Activated T-helper 2 cell treated with anti-CD3 and anti-CD28 coated beads, Interferon-gamma antibody, Interleukin-2, Interleukin-4, amounts not matched to agents 10 μg/mL and 5 μg/mL and 100 μg/mL, durations not matched to agents 14 hours and 24 hours and 36 hours (primary cell): Measurements from ENCODE around the gene TUBA3D. TPM values are rescaled to one million over a fixed set of nuclear protein-coding genes. Genes with fewer than 3 reads are reported as not detected.
A peak's percentile ranks its signal among the peaks of the same experiment; 100 is the strongest.
"Not testable (repeated sequence)": the region's sequence is repeated elsewhere in the genome, so short reads cannot be mapped to it uniquely, and the experiment has no call there.

Experiments used
- DNase-seq: peaks from one replicate; pipeline ENCODE4 v3.0.0; 2021; ENCODE audit warnings: low spot score
- H3K27ac Mint-ChIP-seq: one replicate; pipeline ENCODE4 v1.8.0; 2021; ENCODE audit warnings: mixed read lengths
- H3K27me3 Mint-ChIP-seq: one replicate; pipeline ENCODE4 v1.8.0; 2021; ENCODE audit warnings: low read depth, mixed read lengths
- H3K36me3 Mint-ChIP-seq: one replicate; pipeline ENCODE4 v1.8.0; 2021; ENCODE audit warnings: low read depth, mixed read lengths
- H3K4me1 Mint-ChIP-seq: one replicate; pipeline ENCODE4 v1.8.0; 2021; ENCODE audit warnings: low read depth, mixed read lengths
- H3K4me3 Mint-ChIP-seq: one replicate; pipeline ENCODE4 v1.8.0; 2021; ENCODE audit warnings: low read depth, mild to moderate bottlenecking, moderate library complexity, mixed read lengths
- H3K9me3 Mint-ChIP-seq: one replicate; pipeline ENCODE4 v1.8.0; 2021; ENCODE audit warnings: mixed read lengths
- intact Hi-C: fragments of 100-400 bp; cut with micrococcal nuclease; formaldehyde crosslinking; loops from one replicate; pipeline ENCODE4 v1.15.1; 2023
- total RNA-seq: library from RNA; stranded (reverse); gene quantifications from 2 replicates; pipeline ENCODE4 v1.2.3, GENCODE V29; 2022

The TUBA3D gene
- total RNA-seq, 1 donor from 2014 or later: not detected

- intact Hi-C loops: no loop called here
- Mint-ChIP-seq H3K27ac (no peak overlapping the region), H3K4me1 (peaks cover 4% of the 10 kb centered on the region), H3K4me3 (no peak overlapping the region), H3K36me3 (peaks cover 17% of the 10 kb centered on the region), H3K27me3 (no peaks in the 10 kb centered on the region), H3K9me3 (no peaks in the 10 kb centered on the region)
- no peak for DNase-seq
Observed at GRCh38 chr2:131521961-131522781, 46.3 kb downstream of the TUBA3D start.

GRCh38 chr2:131525256-131525655, 49.3 kb downstream of the TUBA3D start:
- not testable (repeated sequence) for DNase-seq, H3K36me3 Mint-ChIP-seq, H3K27me3 Mint-ChIP-seq, H3K27ac Mint-ChIP-seq, H3K4me3 Mint-ChIP-seq, H3K9me3 Mint-ChIP-seq
- intact Hi-C loops: loop anchor here (5.0 kb wide), 1 partner anchor 113 kb away; no protein-coding TSS in a partner anchor
- peaks cover 15% of the 10 kb centered on the region for H3K4me1 Mint-ChIP-seq

- peak within 1 kb of the TSS; percentile 81 for H3K4me3 Mint-ChIP-seq
- H3K27me3 Mint-ChIP-seq, H3K36me3 Mint-ChIP-seq, H3K9me3 Mint-ChIP-seq: not testable (repeated sequence)
- H3K27ac Mint-ChIP-seq: peak within 1 kb of the TSS; percentile 72
- peak; percentile 78 for DNase-seq
- H3K4me1 Mint-ChIP-seq: peaks cover 15% of the 10 kb centered on the region
- intact Hi-C loops: loop anchor here (1.0 to 5.0 kb wide), 3 partner anchors 35 to 155 kb away; partner anchors contain the start of gene MZT2A
Observed at GRCh38 chr2:131527131-131528001, 51.4 kb downstream of the TUBA3D start, which contains the start of gene CCDC74A. TSS of gene CCDC74A (plus strand) at chr2:131527888. CDS start at chr2:131527971, 83 bp downstream.

GRCh38 chr2:131528981-131529863, 53.3 kb downstream of the TUBA3D start:
- peak; percentile 8 for DNase-seq
- not testable (repeated sequence) for H3K27me3 Mint-ChIP-seq, H3K9me3 Mint-ChIP-seq, H3K27ac Mint-ChIP-seq, H3K36me3 Mint-ChIP-seq
- Mint-ChIP-seq H3K4me3 (peak overlapping the region; percentile 68), H3K4me1 (peaks cover 15% of the 10 kb centered on the region)
- intact Hi-C loops: loop anchor here (5.0 kb wide), 1 partner anchor 117 kb away; no protein-coding TSS in a partner anchor

GRCh38 chr2:131529864-131530445, 54.0 kb downstream of the TUBA3D start:
- DNase-seq: peak; percentile 6
- not testable (repeated sequence) for H3K4me3 Mint-ChIP-seq, H3K27me3 Mint-ChIP-seq, H3K36me3 Mint-ChIP-seq, H3K27ac Mint-ChIP-seq, H3K9me3 Mint-ChIP-seq
- peaks cover 15% of the 10 kb centered on the region for H3K4me1 Mint-ChIP-seq
- intact Hi-C loops: loop anchor here (5.0 kb wide), 1 partner anchor 118 kb away; no protein-coding TSS in a partner anchor

GRCh38 chr2:131530626-131531344, 54.9 kb downstream of the TUBA3D start:
- H3K27me3 Mint-ChIP-seq, H3K36me3 Mint-ChIP-seq, H3K4me3 Mint-ChIP-seq, H3K27ac Mint-ChIP-seq, intact Hi-C loops, H3K9me3 Mint-ChIP-seq: not testable (repeated sequence)
- peaks cover 15% of the 10 kb centered on the region for H3K4me1 Mint-ChIP-seq
- DNase-seq: peak; percentile 8

GRCh38 chr2:131531547-131532185, 55.7 kb downstream of the TUBA3D start:
- H3K36me3 Mint-ChIP-seq, intact Hi-C loops, H3K27me3 Mint-ChIP-seq, H3K27ac Mint-ChIP-seq, DNase-seq, H3K9me3 Mint-ChIP-seq, H3K4me3 Mint-ChIP-seq: not testable (repeated sequence)
- H3K4me1 Mint-ChIP-seq: peaks cover 13% of the 10 kb centered on the region

Other genes with a start within 250 kb of the TUBA3D start
- gene RAB6D, start 112.0 kb upstream of the TUBA3D start, total RNA-seq: 0.07 TPM in 1 of 2 replicates, not detected in the other
- gene MZT2A, start 16.3 kb downstream of the TUBA3D start, total RNA-seq: 124 and 130 TPM in 2 replicates
- gene CCDC74A, start 51.8 kb downstream of the TUBA3D start, total RNA-seq: 2.8 and 3.3 TPM in 2 replicates